Liver (tissue), 9 donors: ENCODE data around the gene FN1. TPM values are rescaled to one million over a fixed set of nuclear protein-coding genes. Genes with fewer than 3 reads are reported as not detected.

Source experiments
- DNase-seq: peaks from one replicate; pipeline ENCODE4 v3.0.0-alpha.2; 2017; ENCODE audit warnings: low spot score
- H3K27ac ChIP-seq, 2 donors: one replicate each; pipeline ENCODE4 v1.7.0; 2013; ENCODE audit warnings: inconsistent platforms in 2 of 2, low read length in 2 of 2, control low read depth in 1 of 2, low read depth in 1 of 2, mild to moderate bottlenecking in 1 of 2
- H3K27me3 ChIP-seq, 4 donors: one replicate each; pipeline versions ENCODE4 v1.6.1 to v1.7.0; 2013; ENCODE audit warnings: low read length in 3 of 4, inconsistent platforms in 1 of 4, mild to moderate bottlenecking in 1 of 4, moderate library complexity in 1 of 4; ENCODE audit not compliant: control insufficient read depth in 4 of 4, insufficient read depth in 4 of 4
- H3K36me3 ChIP-seq, 4 donors: one replicate each; pipeline versions ENCODE4 v1.6.1 to v1.7.0; 2013; ENCODE audit warnings: low read length in 3 of 4, mild to moderate bottlenecking in 3 of 4, low read depth in 1 of 4, moderate library complexity in 1 of 4; ENCODE audit not compliant: control insufficient read depth in 4 of 4, insufficient read depth in 3 of 4
- H3K4me1 ChIP-seq, 4 donors: one replicate each; pipeline versions ENCODE4 v1.6.1 to v1.7.0; 2013; ENCODE audit warnings: low read length in 3 of 4, mild to moderate bottlenecking in 3 of 4, moderate library complexity in 1 of 4; ENCODE audit not compliant: control insufficient read depth in 4 of 4, insufficient read depth in 4 of 4
- H3K4me3 ChIP-seq, 3 donors: one replicate each; pipeline versions ENCODE4 v1.6.1 to v1.7.0; 2013; ENCODE audit warnings: low read length in 3 of 3, control low read depth in 1 of 3, low read depth in 1 of 3, mild to moderate bottlenecking in 1 of 3
- H3K9ac ChIP-seq, 2 donors: one replicate each; pipeline ENCODE4 v1.7.0; 2013; ENCODE audit warnings: low read length in 2 of 2, mild to moderate bottlenecking in 2 of 2, moderate library complexity in 2 of 2, control low read depth in 1 of 2, low read depth in 1 of 2
- H3K9me3 ChIP-seq, 4 donors: one replicate each; pipeline versions ENCODE4 v1.6.1 to v1.7.0; 2013; ENCODE audit warnings: low read length in 3 of 4; ENCODE audit not compliant: control insufficient read depth in 4 of 4
- EGR1 ChIP-seq, 2 donors: IDR thresholded peaks; 2 replicates each; pipeline ENCODE4 v1.6.1; 2016 to 2018; ENCODE audit warnings: antibody characterized with exemption in 2 of 2, low read depth in 2 of 2
- FOXA1 ChIP-seq: IDR thresholded peaks from 2 replicates; pipeline ENCODE4 v1.6.1; 2016; ENCODE audit warnings: antibody characterized with exemption
- FOXA2 ChIP-seq: IDR thresholded peaks from 2 replicates; pipeline ENCODE4 v1.6.1; 2016; ENCODE audit warnings: antibody characterized with exemption
- GABPA ChIP-seq, 2 donors: IDR thresholded peaks in 1 of 2; conservative IDR thresholded peaks in 1 of 2; 2 replicates each; pipeline ENCODE4 v1.6.1; 2016; ENCODE audit warnings: antibody characterized with exemption in 2 of 2, mild to moderate bottlenecking in 1 of 2, moderate library complexity in 1 of 2
- HNF4A ChIP-seq, 2 donors: conservative IDR thresholded peaks; 2 replicates each; pipeline ENCODE4 v1.6.1; 2016; ENCODE audit warnings: antibody characterized with exemption in 2 of 2, mild to moderate bottlenecking in 2 of 2
- HNF4G ChIP-seq: IDR thresholded peaks from 2 replicates; pipeline ENCODE4 v1.6.1; 2016; ENCODE audit warnings: antibody characterized with exemption
- JUND ChIP-seq, 2 donors: IDR thresholded peaks; 2 replicates each; pipeline ENCODE4 v1.6.1; 2016; ENCODE audit warnings: antibody characterized with exemption in 2 of 2
- NR2F2 ChIP-seq: IDR thresholded peaks from 2 replicates; pipeline ENCODE4 v1.6.1; 2016; ENCODE audit warnings: antibody characterized with exemption
- RAD21 ChIP-seq, 2 donors: IDR thresholded peaks; 2 replicates each; pipeline ENCODE4 v1.6.1; 2016; ENCODE audit warnings: antibody characterized with exemption in 2 of 2, mild to moderate bottlenecking in 2 of 2
- RXRA ChIP-seq, 2 donors: IDR thresholded peaks; 2 replicates each; pipeline ENCODE4 v1.6.1; 2017 to 2018; ENCODE audit warnings: antibody characterized with exemption in 2 of 2, mild to moderate bottlenecking in 1 of 2
- SP1 ChIP-seq: IDR thresholded peaks from 2 replicates; pipeline ENCODE4 v1.6.1; 2018; ENCODE audit warnings: antibody characterized with exemption, mild to moderate bottlenecking
- TAF1 ChIP-seq: conservative IDR thresholded peaks from 2 replicates; pipeline ENCODE4 v1.6.1; 2016; ENCODE audit warnings: antibody characterized with exemption, mild to moderate bottlenecking
- YY1 ChIP-seq: IDR thresholded peaks from 2 replicates; pipeline ENCODE4 v1.6.1; 2016; ENCODE audit warnings: antibody characterized with exemption, mild to moderate bottlenecking
- WGBS: extraction: QIAGEN DNeasy Blood & Tissue Kit; methylation state at CpG from one replicate; pipeline ENCODE4 v1.1.7; 2013; 5-methylcytosine and 5-hydroxymethylcytosine counted together
- polyA plus RNA-seq, 2 donors: library from polyadenylated mRNA; stranded (reverse) in 1 of 2; unstranded in 1 of 2; fragments of 200-250 nt in 1 of 2; fragments of >200 nt in 1 of 2; fragmentation: Nextera tagmentation in 1 of 2; extraction: Ambion mirVana in 1 of 2; gene quantifications; one replicate each; pipeline versions ENCODE4 v1.2.1 to v1.2.3, GENCODE V29; 2013 to 2015
- total RNA-seq, 2 donors: library from RNA; depleted of rRNA; stranded (reverse); fragments of >200 nt; gene quantifications; one replicate each; pipeline ENCODE4 v1.2.3, GENCODE V29; 2014
- TF ChIP-seq, protein P1 (sequence below): IDR thresholded peaks from 2 replicates; pipeline ENCODE4 v1.6.1; 2016; ENCODE audit warnings: antibody characterized with exemption, mild to moderate bottlenecking
- TF ChIP-seq, protein P2 (sequence below): IDR thresholded peaks from 2 replicates; pipeline ENCODE4 v1.6.1; 2016; ENCODE audit warnings: antibody characterized with exemption
- TF ChIP-seq, protein P3 (sequence below): IDR thresholded peaks from 2 replicates; pipeline ENCODE4 v1.6.1; 2016; ENCODE audit warnings: antibody characterized with exemption
- TF ChIP-seq, protein P4 (sequence below): IDR thresholded peaks from 2 replicates; pipeline ENCODE4 v1.6.1; 2016; ENCODE audit warnings: antibody characterized with exemption
- TF ChIP-seq, protein P5 (sequence below): fragments of 150-350 bp; IDR thresholded peaks from 2 replicates; pipeline ENCODE4 v1.5.1; 2017; ENCODE audit warnings: improper control_type of control experiment, low read depth, low read length; ENCODE audit not compliant: missing input control
- donor health status: healthy.
- donor health status: healthy.
- donor health status: healthy.
- donor health status: healthy.
- donor health status: healthy.

Gene FN1
- total and polyA plus RNA-seq, 4 donors, result 545 to 1,402 (median 837) TPM

DNA sequence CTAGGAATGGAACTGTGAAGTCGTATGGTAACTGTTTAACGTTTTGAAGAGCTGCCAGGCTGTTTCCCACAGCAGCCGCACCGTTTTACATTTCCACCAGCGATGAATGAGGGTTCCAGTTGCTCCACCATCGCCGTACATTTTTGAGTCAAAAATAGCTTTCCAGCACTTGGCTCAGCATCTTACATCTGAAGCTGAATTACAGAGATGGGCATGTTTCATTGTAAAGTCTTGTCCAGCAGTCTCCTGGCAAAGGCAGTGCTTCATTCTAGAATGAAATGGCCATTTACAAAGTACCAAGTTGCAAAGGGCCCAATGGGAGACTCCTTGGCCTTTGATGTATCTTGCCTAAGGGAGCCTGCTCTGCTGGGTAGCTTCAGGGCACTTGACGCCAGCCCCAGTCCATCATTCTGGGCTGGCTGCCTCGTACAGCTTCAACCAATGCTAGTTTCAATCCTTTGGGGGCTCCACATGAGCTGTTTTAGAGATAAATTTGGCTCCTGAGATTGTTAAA lies 78.9 kb downstream of the FN1 start:
- Histone ChIP-seq H3K36me3 (peaks cover 3 to 24% (median 18%) of the 10 kb centered on the region in 4 donors), H3K4me3 (no peak overlapping the region), H3K9ac (no peak overlapping the region), H3K27me3 (no peaks in the 10 kb centered on the region), H3K4me1 (no peaks in the 10 kb centered on the region), H3K27ac (no peak overlapping the region), H3K9me3 (no peaks in the 10 kb centered on the region)
- DNase-seq, result no peak
- TF ChIP-seq, protein P1, sequence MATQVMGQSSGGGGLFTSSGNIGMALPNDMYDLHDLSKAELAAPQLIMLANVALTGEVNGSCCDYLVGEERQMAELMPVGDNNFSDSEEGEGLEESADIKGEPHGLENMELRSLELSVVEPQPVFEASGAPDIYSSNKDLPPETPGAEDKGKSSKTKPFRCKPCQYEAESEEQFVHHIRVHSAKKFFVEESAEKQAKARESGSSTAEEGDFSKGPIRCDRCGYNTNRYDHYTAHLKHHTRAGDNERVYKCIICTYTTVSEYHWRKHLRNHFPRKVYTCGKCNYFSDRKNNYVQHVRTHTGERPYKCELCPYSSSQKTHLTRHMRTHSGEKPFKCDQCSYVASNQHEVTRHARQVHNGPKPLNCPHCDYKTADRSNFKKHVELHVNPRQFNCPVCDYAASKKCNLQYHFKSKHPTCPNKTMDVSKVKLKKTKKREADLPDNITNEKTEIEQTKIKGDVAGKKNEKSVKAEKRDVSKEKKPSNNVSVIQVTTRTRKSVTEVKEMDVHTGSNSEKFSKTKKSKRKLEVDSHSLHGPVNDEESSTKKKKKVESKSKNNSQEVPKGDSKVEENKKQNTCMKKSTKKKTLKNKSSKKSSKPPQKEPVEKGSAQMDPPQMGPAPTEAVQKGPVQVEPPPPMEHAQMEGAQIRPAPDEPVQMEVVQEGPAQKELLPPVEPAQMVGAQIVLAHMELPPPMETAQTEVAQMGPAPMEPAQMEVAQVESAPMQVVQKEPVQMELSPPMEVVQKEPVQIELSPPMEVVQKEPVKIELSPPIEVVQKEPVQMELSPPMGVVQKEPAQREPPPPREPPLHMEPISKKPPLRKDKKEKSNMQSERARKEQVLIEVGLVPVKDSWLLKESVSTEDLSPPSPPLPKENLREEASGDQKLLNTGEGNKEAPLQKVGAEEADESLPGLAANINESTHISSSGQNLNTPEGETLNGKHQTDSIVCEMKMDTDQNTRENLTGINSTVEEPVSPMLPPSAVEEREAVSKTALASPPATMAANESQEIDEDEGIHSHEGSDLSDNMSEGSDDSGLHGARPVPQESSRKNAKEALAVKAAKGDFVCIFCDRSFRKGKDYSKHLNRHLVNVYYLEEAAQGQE, result no peak
- TF ChIP-seq, protein P2, sequence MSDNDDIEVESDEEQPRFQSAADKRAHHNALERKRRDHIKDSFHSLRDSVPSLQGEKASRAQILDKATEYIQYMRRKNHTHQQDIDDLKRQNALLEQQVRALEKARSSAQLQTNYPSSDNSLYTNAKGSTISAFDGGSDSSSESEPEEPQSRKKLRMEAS, result no peak
- no peak for TF ChIP-seq TAF1
- no peak for TF ChIP-seq HNF4A (conservative IDR thresholded peaks at IDR 0.05)
- no peak for TF ChIP-seq FOXA1
- TF ChIP-seq, protein P3, sequence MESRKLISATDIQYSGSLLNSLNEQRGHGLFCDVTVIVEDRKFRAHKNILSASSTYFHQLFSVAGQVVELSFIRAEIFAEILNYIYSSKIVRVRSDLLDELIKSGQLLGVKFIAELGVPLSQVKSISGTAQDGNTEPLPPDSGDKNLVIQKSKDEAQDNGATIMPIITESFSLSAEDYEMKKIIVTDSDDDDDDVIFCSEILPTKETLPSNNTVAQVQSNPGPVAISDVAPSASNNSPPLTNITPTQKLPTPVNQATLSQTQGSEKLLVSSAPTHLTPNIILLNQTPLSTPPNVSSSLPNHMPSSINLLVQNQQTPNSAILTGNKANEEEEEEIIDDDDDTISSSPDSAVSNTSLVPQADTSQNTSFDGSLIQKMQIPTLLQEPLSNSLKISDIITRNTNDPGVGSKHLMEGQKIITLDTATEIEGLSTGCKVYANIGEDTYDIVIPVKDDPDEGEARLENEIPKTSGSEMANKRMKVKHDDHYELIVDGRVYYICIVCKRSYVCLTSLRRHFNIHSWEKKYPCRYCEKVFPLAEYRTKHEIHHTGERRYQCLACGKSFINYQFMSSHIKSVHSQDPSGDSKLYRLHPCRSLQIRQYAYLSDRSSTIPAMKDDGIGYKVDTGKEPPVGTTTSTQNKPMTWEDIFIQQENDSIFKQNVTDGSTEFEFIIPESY, result no peak
- TF ChIP-seq RXRA (IDR thresholded peaks at IDR 0.05), result no peak
- TF ChIP-seq NR2F2, result no peak
- TF ChIP-seq HNF4G, result no peak
- TF ChIP-seq JUND (IDR thresholded peaks at IDR 0.05), result no peak
- TF ChIP-seq YY1, result no peak
- TF ChIP-seq RAD21 (IDR thresholded peaks at IDR 0.05), result no peak
- TF ChIP-seq, protein P4, sequence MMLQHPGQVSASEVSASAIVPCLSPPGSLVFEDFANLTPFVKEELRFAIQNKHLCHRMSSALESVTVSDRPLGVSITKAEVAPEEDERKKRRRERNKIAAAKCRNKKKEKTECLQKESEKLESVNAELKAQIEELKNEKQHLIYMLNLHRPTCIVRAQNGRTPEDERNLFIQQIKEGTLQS, result no peak
- no peak for TF ChIP-seq FOXA2
- WGBS, result 82% methylated on average over 9 of the region's 9 CpGs

DNA sequence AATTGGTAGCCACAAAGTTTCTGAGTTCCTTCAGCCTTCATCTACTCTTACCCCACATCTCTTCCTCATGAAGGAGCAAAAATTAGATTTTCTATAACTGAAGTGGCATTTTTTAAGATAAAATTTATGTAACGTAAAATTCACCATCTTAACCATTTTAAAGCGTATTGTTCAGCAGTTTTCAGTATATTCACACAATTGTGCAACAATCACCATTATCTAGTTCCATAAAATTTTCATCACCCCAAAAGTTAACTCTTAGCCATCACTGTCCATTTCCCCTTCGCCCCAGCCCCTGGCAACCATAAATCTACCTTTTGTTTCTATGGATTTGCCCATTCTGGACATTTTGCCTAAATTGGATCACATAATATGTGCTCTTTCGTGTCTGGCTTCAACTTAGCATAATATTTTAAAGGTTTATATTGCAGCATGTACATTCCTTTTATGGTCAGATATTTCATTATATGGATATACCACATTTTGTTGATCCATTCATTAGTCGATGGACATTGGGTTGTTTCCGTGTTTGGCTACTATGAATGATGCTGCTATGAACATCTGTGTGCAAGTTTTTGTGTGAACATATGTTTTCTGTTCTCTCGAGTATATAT lies 79.4 kb downstream of the FN1 start:
- Histone ChIP-seq H3K4me3 (no peak overlapping the region), H3K9me3 (no peaks in the 10 kb centered on the region), H3K9ac (no peak overlapping the region), H3K36me3 (peaks cover 3 to 20% (median 13%) of the 10 kb centered on the region in 4 donors), H3K27me3 (no peaks in the 10 kb centered on the region), H3K27ac (no peak overlapping the region), H3K4me1 (no peaks in the 10 kb centered on the region)
- DNase-seq, result no peak
- 93% methylated on average over 7 of the region's 7 CpGs for WGBS
- TF ChIP-seq EGR1 (IDR thresholded peaks at IDR 0.05; ENCODE audit: low read depth in 2 of 2) (no peak), FOXA2 (no peak), JUND (IDR thresholded peaks at IDR 0.05) (no peak), RXRA (IDR thresholded peaks at IDR 0.05) (no peak), RAD21 (IDR thresholded peaks at IDR 0.05) (no peak), NR2F2 (no peak), GABPA (IDR thresholded peaks at IDR 0.05 in 1 of 2, conservative IDR thresholded peaks at IDR 0.05 in 1 of 2) (no peak), SP1 (no peak), TAF1 (no peak), HNF4A (conservative IDR thresholded peaks at IDR 0.05) (no peak), YY1 (no peak)
- TF ChIP-seq, protein P2, result no peak
- TF ChIP-seq, protein P1, result no peak
- TF ChIP-seq, protein P5, sequence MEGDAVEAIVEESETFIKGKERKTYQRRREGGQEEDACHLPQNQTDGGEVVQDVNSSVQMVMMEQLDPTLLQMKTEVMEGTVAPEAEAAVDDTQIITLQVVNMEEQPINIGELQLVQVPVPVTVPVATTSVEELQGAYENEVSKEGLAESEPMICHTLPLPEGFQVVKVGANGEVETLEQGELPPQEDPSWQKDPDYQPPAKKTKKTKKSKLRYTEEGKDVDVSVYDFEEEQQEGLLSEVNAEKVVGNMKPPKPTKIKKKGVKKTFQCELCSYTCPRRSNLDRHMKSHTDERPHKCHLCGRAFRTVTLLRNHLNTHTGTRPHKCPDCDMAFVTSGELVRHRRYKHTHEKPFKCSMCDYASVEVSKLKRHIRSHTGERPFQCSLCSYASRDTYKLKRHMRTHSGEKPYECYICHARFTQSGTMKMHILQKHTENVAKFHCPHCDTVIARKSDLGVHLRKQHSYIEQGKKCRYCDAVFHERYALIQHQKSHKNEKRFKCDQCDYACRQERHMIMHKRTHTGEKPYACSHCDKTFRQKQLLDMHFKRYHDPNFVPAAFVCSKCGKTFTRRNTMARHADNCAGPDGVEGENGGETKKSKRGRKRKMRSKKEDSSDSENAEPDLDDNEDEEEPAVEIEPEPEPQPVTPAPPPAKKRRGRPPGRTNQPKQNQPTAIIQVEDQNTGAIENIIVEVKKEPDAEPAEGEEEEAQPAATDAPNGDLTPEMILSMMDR, result no peak
